KMS-11 (cell line): ENCODE results near the gene NLE1.
"Not testable (repeated sequence)": the region's sequence is repeated elsewhere in the genome, so short reads cannot be mapped to it uniquely, and the experiment has no call there.

ENCODE experiments used
- H2AFZ ChIP-seq: fragments of 200-600 bp; sonication (generic); 2 replicates; pipeline ENCODE4 v1.6.1; 2016; ENCODE audit warnings: antibody characterized with exemption, mixed run types, low read depth
- H3K27ac ChIP-seq: fragments of 200-600 bp; sonication (generic); 2 replicates; pipeline ENCODE4 v1.6.1; 2016; ENCODE audit warnings: mild to moderate bottlenecking, mixed run types
- H3K27me3 ChIP-seq: fragments of 200-600 bp; sonication (generic); 2 replicates; pipeline ENCODE4 v1.6.1; 2017; ENCODE audit warnings: mild to moderate bottlenecking, low read depth, mixed run types, moderate library complexity; ENCODE audit not compliant: insufficient read depth
- H3K36me3 ChIP-seq: fragments of 200-600 bp; sonication (generic); 2 replicates; pipeline ENCODE4 v1.6.1; 2017; ENCODE audit warnings: mild to moderate bottlenecking, mixed run types; ENCODE audit not compliant: insufficient read depth
- H3K4me1 ChIP-seq: fragments of 200-600 bp; sonication (generic); 2 replicates; pipeline ENCODE4 v1.6.1; 2016; ENCODE audit warnings: mild to moderate bottlenecking, low read depth, mixed run types; ENCODE audit not compliant: poor library complexity, severe bottlenecking
- H3K4me2 ChIP-seq: fragments of 200-600 bp; sonication (generic); 2 replicates; pipeline ENCODE4 v1.7.0; 2016; ENCODE audit warnings: mild to moderate bottlenecking, mixed run types
- H3K4me3 ChIP-seq: fragments of 200-600 bp; sonication (generic); IDR thresholded peaks from 2 replicates; pipeline ENCODE4 v1.6.1; 2017; ENCODE audit warnings: low read depth, low read length, mixed read lengths; ENCODE audit not compliant: insufficient read depth
- H3K79me2 ChIP-seq: fragments of 200-600 bp; sonication (generic); 2 replicates; pipeline ENCODE4 v1.6.1; 2016; ENCODE audit warnings: low read depth, mixed run types; ENCODE audit not compliant: insufficient read depth
- H3K9ac ChIP-seq: fragments of 200-600 bp; sonication (generic); 2 replicates; pipeline ENCODE4 v1.6.1; 2016; ENCODE audit warnings: mild to moderate bottlenecking, mixed run types
- H4K20me1 ChIP-seq: fragments of 200-600 bp; sonication (generic); 2 replicates; pipeline ENCODE4 v1.6.1; 2016; ENCODE audit warnings: mild to moderate bottlenecking, mixed run types; ENCODE audit not compliant: insufficient read depth
- TF ChIP-seq, protein P1 (sequence below): fragments of 200-600 bp; sonication (generic); conservative IDR thresholded peaks from 2 replicates; pipeline ENCODE4 v1.6.1; 2017; ENCODE audit warnings: low read depth, mild to moderate bottlenecking, antibody characterized with exemption, low read length, moderate library complexity, mixed read lengths

NLE1 gene

DNA sequence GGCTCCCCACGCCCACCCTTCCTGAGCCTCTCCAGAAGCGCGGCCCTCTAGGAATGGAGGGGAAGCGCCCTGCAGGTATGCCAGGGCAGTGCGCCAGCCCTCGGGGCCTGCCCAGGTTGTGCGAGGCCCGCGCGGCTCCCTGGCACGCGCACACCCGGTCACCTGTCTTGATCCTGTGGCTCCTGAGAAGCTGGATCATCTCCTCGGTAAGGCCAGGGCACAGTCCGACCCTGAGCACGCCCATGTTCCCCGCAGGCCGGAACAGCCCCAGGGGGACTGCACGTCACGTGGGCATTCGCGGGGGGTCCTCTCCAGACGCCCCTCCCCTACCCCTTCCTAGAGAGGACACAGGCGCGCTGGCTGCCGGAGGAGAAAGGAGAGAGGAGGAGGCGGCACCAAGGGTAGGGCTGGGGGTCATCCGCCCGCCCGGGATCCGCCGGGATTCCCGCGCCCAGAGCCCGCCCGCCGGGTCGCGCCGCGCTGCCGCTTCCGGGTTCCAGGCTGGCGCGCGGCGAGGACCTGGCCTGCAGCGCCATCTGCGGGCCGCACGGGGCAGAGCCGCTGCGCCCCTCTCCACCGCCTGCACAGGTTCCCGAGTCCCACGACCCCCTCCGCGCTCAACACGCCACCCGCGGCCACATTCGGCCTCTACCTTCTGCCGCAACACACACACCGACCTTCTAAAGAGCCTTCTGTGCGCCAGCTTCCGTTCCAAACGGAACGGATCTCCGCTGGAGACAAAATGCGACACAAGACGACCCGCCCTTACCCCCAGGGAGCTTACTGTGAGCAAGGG, 22.5 kb downstream of the NLE1 start, which contains the start of gene RAD51D:
Gene RAD51D (minus strand): TSS at position 491 of the 796 bp plus-strand sequence. CDS start 247 bp downstream, at position 244.
- TF ChIP-seq, protein P1, sequence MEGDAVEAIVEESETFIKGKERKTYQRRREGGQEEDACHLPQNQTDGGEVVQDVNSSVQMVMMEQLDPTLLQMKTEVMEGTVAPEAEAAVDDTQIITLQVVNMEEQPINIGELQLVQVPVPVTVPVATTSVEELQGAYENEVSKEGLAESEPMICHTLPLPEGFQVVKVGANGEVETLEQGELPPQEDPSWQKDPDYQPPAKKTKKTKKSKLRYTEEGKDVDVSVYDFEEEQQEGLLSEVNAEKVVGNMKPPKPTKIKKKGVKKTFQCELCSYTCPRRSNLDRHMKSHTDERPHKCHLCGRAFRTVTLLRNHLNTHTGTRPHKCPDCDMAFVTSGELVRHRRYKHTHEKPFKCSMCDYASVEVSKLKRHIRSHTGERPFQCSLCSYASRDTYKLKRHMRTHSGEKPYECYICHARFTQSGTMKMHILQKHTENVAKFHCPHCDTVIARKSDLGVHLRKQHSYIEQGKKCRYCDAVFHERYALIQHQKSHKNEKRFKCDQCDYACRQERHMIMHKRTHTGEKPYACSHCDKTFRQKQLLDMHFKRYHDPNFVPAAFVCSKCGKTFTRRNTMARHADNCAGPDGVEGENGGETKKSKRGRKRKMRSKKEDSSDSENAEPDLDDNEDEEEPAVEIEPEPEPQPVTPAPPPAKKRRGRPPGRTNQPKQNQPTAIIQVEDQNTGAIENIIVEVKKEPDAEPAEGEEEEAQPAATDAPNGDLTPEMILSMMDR = peak; percentile 81
- peak within 1 kb of the TSS; percentile 87 for H2AFZ ChIP-seq
- H3K27ac ChIP-seq = peak within 1 kb of the TSS; percentile 30
- peak within 1 kb of the TSS; percentile 68 for H3K4me2 ChIP-seq
- no peak within 1 kb of the TSS for H3K4me3 ChIP-seq
- H3K9ac ChIP-seq = peak within 1 kb of the TSS; percentile 88
- no peaks in the 10 kb centered on the region for H4K20me1 ChIP-seq
- no peaks in the 10 kb centered on the region for H3K27me3 ChIP-seq
- peaks cover 9% of the 10 kb centered on the region; the same call in 1 of the 2 replicates for H3K79me2 ChIP-seq
- no peaks in the 10 kb centered on the region for H3K36me3 ChIP-seq
- H3K4me1 ChIP-seq = peaks cover 15% of the 10 kb centered on the region

DNA sequence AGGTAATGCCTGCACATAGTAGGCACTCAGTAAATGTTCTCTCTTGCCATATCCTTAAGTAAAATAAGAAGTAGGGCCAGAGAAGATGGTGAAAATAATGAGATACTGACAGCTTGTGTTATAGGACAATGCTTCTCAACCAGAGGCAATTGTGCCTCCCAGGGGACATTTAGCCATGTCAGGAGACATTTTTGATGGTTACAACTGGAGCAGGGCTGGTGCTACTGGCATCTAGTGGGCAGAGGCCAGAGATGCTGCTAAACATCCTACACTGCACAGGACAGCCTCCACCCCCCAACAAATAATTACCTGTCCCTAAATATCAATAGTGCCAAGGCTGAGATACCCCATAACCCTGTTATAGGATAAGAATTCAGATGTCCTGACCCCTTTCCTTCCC, 24.1 kb downstream of the NLE1 start:
- Histone ChIP-seq H3K4me3 (no peak overlapping the region), H3K27me3 (no peaks in the 10 kb centered on the region), H3K79me2 (peaks cover 9% of the 10 kb centered on the region; the same call in 1 of the 2 replicates), H3K9ac (no peak overlapping the region), H3K4me1 (peaks cover 15% of the 10 kb centered on the region), H3K36me3 (no peaks in the 10 kb centered on the region), H2AFZ (no peak overlapping the region), H4K20me1 (no peaks in the 10 kb centered on the region), H3K27ac (no peak overlapping the region), H3K4me2 (peak overlapping the region; percentile 64; the same call in 1 of the 2 replicates)
- TF ChIP-seq, protein P1 = no peak

DNA sequence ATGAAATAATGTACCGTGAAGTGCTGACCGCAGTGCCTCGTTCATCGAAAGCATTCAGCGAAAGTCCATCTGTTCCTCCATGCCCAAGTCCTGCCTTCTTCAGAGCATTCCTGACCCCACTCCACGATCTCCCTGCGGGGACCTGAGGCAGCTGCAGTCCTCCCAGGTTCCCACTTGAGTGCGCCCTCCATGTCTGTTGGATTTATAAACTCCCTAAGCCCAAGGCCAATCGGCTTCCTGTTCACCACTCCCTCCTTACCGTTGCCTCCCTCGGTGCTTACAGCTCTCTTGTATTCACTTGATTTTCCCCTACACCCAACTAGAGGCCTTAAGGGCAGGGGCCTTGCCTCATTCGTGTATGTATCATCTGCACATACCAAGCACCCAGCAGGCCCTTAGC, 25.3 kb downstream of the NLE1 start:
- peaks cover 15% of the 10 kb centered on the region for H3K4me1 ChIP-seq
- no peak overlapping the region for H3K27ac ChIP-seq
- peaks cover 9% of the 10 kb centered on the region; the same call in 1 of the 2 replicates for H3K79me2 ChIP-seq
- H2AFZ ChIP-seq = no peak overlapping the region
- no peak overlapping the region for H3K4me2 ChIP-seq
- no peak overlapping the region for H3K4me3 ChIP-seq
- no peaks in the 10 kb centered on the region for H4K20me1 ChIP-seq
- no peaks in the 10 kb centered on the region for H3K36me3 ChIP-seq
- TF ChIP-seq, protein P1 = no peak
- no peak overlapping the region for H3K9ac ChIP-seq
- no peaks in the 10 kb centered on the region for H3K27me3 ChIP-seq

DNA sequence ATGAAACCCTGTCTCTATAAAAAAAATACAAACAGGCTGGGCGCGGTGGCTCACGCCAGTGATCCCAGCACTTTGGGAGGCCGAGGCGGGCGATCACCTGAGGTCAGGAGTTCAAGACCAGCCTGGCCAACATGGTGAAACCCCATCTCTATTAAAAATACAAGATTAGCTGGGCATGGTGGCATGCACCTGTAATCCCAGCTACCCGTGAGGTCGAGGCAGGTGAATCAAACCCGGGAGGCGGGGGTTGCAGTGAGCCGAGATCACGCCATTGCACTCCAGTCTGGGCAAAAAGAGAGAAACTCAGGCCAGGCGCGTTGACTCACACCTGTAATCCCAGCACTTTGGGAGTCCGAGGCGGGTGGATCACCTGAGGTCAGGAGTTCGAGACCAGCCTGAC, 31.3 kb downstream of the NLE1 start:
- H3K36me3 ChIP-seq, H3K79me2 ChIP-seq, H3K4me3 ChIP-seq, H4K20me1 ChIP-seq, H3K9ac ChIP-seq, H3K27me3 ChIP-seq, H2AFZ ChIP-seq, H3K27ac ChIP-seq, H3K4me1 ChIP-seq, H3K4me2 ChIP-seq: not testable (repeated sequence)
